ENCODE data around the gene XRCC1.

GRCh38 chr19:43525836-43526771 lies 49.2 kb downstream of the XRCC1 start:
- TF ChIP-seq CTCF (conservative IDR thresholded peaks at IDR 0.05; ENCODE audit: low read depth, low read length) (no peak), EZH2 (IDR thresholded peaks at IDR 0.05; ENCODE audit: low read length, unreplicated experiment) (no peak)
